ENCODE results near the gene TRIM47.
"Not testable (repeated sequence)": the region's sequence is repeated elsewhere in the genome, so short reads cannot be mapped to it uniquely, and the experiment has no call there.

TRIM47 gene

GRCh38 chr17:75891022-75891604, 12.7 kb upstream of the TRIM47 start:
- DNase-seq, result no peak

GRCh38 chr17:75889454-75889853, 11.1 kb upstream of the TRIM47 start:
- no peak for DNase-seq

- no peak for DNase-seq
These were observed 10.1 kb upstream of the TRIM47 start for GRCh38 chr17:75888484-75888883.

- not testable (repeated sequence) for DNase-seq
These were observed 7.5 kb upstream of the TRIM47 start for GRCh38 chr17:75885860-75886259.

GRCh38 chr17:75885431-75885830, 7.0 kb upstream of the TRIM47 start:
- DNase-seq, result no peak

GRCh38 chr17:75881678-75882454, 3.5 kb upstream of the TRIM47 start:
- no peak for DNase-seq

GRCh38 chr17:75880266-75880665, 1.9 kb upstream of the TRIM47 start:
- no peak for DNase-seq

DNA sequence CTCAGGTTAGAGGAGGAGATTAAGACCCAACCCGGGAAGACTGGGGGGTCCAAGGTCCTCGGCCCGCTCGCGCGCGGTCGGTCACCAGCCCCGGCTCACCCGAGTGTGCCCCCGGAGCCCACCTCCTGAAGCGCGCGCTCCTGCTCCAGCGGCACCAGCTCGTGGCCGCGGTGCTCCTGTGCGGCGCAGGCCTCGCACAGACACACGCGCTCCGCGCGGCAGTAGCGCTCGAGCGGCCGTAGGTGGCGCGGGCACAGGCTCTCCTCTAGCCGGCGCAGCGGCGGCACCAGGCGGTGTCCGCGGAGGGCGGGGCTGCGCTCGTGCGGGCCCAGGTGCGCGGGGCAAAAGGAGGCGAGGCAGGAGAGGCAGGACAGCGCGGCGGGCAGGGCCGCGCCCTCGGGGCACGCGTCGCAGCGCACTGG, 618 bp downstream of the TRIM47 start:
- peak; percentile 71 for DNase-seq

- DNase-seq, result no peak
These were observed 1.2 kb downstream of the TRIM47 start for GRCh38 chr17:75876938-75877751.

DNA sequence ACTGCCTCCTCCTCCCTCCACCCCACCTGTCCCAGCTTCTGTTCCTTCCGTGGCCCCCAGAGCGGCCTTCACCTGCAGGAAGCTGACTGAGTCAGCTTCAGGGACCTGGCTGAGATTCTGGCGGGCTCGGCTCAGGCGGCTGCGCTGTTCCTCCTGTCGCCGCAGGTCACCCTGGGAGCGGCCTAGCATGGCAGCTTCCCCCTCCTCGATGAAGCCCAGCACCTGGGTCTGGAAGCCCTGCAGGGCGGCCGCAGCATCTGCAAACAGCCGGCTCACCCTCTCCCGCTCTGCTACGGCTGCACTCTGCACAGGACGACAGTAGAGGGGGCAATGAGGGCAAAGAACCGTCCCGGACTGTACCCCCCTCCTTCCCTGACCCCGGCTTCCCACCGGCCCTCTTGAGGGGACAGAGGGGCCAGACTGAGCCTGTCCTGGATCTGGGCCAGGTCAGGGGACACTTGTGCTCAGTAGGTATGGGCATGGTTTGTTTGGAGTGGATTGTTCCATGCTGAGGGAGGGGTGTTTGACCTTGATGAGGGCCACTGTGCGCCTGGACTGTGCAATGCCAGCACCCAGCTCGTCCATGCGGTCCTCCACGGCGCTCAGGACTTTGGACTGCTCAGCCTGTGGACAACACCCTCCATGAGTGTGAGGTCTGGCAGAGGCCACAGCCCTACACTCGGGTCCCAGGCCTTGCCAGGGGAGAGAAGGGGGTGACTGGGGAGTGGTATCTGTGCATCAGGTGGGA, 2.0 kb downstream of the TRIM47 start:
- DNase-seq, result peak; percentile 74

- no peak for DNase-seq
These were observed 2.5 kb downstream of the TRIM47 start for GRCh38 chr17:75875940-75876189.

DNA sequence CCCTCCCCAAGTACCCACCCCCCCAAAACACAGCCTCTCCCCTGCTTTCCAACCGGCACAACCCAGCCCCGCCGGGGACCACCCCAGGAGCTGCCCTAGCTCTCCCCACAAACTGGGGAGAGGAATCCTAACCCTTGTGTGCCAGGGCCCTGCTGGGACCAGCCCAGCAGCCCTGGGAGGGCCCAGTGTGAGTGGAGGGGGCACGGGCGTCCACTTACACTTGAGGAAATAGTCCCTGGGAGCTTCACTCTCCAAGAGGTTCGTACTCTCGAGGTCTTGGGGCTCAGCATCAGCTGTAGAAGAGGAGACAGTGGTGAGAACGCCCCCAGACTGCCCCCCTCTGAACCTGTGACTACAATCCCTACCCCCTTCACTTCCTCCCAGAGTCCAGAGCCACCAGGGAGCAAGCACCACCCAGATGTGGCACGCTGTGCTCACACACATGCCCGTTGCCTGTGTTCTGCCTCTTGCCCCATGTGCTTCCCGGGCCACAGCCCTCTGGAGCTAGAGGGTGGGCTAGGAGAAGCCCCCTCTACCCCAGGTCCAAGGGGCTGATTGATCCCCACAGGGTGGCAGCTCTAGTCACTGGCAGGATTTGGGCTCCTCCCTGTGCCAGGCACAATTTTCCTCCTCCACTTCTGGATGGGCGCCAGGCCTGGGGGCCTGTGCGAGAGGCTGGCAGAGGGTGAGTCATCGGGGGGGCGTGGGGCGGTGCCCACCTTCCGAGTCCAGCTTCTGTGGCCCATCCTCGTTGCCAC, 3.0 kb downstream of the TRIM47 start:
- no peak for DNase-seq

GRCh38 chr17:75874323-75875181, 3.8 kb downstream of the TRIM47 start:
- DNase-seq, result no peak

- DNase-seq, result no peak
These were observed 4.6 kb downstream of the TRIM47 start for GRCh38 chr17:75873587-75874322.

- peak; percentile 71 for DNase-seq
These were observed 5.7 kb downstream of the TRIM47 start for GRCh38 chr17:75872434-75873351.

GRCh38 chr17:75870228-75870627, 8.2 kb downstream of the TRIM47 start:
- not testable (repeated sequence) for DNase-seq

- no peak for DNase-seq
These were observed 8.9 kb downstream of the TRIM47 start for GRCh38 chr17:75869282-75870141.

DNA sequence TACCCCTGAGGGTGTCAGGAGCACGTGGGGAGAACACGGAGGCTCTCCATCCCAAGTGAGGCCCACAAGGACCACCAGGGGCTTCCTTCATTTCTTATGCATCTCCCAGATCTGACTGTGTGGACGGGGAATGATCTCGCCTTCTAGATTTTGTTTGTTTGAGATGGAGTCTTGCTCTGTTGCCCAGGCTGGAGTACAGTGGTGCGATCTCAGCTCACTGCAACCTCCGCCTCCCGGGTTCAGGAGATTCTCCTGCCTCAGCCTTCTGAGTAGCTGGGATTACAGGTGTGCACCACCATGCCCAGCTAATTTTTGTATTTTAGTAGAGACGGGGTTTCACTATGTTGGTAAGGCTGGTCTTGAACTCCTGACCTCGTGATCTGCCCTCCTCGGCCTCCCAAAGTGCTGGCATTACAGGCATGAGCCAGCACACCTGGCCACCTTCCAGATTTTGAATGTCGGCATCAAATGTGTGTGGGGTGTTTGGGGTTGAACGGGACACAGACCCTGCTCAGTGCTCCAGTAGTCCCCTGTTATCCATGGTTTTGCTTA, 9.6 kb downstream of the TRIM47 start:
- not testable (repeated sequence) for DNase-seq
